ENCODE results near the gene RRM1. TPM values are rescaled to one million over a fixed set of nuclear protein-coding genes. Genes with fewer than 3 reads are reported as not detected.

Gene RRM1
- total and polyA plus RNA-seq, 2 of the 13 experiments (the other 11 are each of a cell fraction or from before 2014, with no cell fraction given) = 17.3 to 108 TPM

GRCh38 chr11:4074266-4074665 lies 20.3 kb upstream of the RRM1 start:
- Histone ChIP-seq H3K36me3 (replicated peaks in 1 of 2; ENCODE audit: control insufficient read depth in 1 of 2, insufficient read depth in 2 of 2, low read length in 2 of 2) (peaks cover 11 to 19% of the 10 kb centered on the region in 2 experiments), H3K27ac (ENCODE audit: extremely low read length, insufficient read depth, low read length) (no peak overlapping the region), H3K4me3 (replicated peaks in 1 of 3; ENCODE audit: insufficient read depth in 1 of 3, low read depth in 2 of 3, low read length in 3 of 3) (no peak overlapping the region), H3K79me2 (ENCODE audit: insufficient read depth, low read length) (no peaks in the 10 kb centered on the region), H2AFZ (ENCODE audit: low read length) (no peak overlapping the region), H4K20me1 (ENCODE audit: insufficient read depth, low read length) (no peaks in the 10 kb centered on the region), H3K4me1 (ENCODE audit: insufficient read depth, low read length) (no peaks in the 10 kb centered on the region), H3K4me2 (ENCODE audit: low read depth, low read length) (no peak overlapping the region), H3K9me3 (ENCODE audit: low read length) (no peaks in the 10 kb centered on the region), H3K27me3 (ENCODE audit: control insufficient read depth in 1 of 2, insufficient read depth in 2 of 2, low read length in 2 of 2) (no peaks in the 10 kb centered on the region), H3K9ac (ENCODE audit: insufficient read depth, low read depth, low read length) (no peak overlapping the region)
- TF ChIP-seq SKI (IDR thresholded peaks at IDR 0.05; ENCODE audit: partially characterized antibody) (no peak), ZUFSP (CRISPR knock-in tag; IDR thresholded peaks at IDR 0.05; ENCODE audit: borderline replicate concordance) (no peak), ZNF484 (CRISPR knock-in tag; IDR thresholded peaks at IDR 0.05; ENCODE audit: borderline replicate concordance, low read depth) (no peak), ZNF556 (CRISPR knock-in tag; IDR thresholded peaks at IDR 0.05; ENCODE audit: borderline replicate concordance) (no peak), TGIF2 (CRISPR knock-in tag; IDR thresholded peaks at IDR 0.05) (no peak), ZNF362 (CRISPR knock-in tag; IDR thresholded peaks at IDR 0.05; ENCODE audit: borderline replicate concordance) (no peak), FOXC1 (CRISPR knock-in tag; IDR thresholded peaks at IDR 0.05; ENCODE audit: borderline replicate concordance) (no peak), ZKSCAN1 (IDR thresholded peaks at IDR 0.05; ENCODE audit: low read length) (no peak), FIP1L1 (IDR thresholded peaks at IDR 0.05; ENCODE audit: borderline replicate concordance, insufficient read depth, low read depth, low read length) (no peak), MTA3 (CRISPR knock-in tag; IDR thresholded peaks at IDR 0.05) (no peak)
- TF ChIP-seq, protein P1, sequence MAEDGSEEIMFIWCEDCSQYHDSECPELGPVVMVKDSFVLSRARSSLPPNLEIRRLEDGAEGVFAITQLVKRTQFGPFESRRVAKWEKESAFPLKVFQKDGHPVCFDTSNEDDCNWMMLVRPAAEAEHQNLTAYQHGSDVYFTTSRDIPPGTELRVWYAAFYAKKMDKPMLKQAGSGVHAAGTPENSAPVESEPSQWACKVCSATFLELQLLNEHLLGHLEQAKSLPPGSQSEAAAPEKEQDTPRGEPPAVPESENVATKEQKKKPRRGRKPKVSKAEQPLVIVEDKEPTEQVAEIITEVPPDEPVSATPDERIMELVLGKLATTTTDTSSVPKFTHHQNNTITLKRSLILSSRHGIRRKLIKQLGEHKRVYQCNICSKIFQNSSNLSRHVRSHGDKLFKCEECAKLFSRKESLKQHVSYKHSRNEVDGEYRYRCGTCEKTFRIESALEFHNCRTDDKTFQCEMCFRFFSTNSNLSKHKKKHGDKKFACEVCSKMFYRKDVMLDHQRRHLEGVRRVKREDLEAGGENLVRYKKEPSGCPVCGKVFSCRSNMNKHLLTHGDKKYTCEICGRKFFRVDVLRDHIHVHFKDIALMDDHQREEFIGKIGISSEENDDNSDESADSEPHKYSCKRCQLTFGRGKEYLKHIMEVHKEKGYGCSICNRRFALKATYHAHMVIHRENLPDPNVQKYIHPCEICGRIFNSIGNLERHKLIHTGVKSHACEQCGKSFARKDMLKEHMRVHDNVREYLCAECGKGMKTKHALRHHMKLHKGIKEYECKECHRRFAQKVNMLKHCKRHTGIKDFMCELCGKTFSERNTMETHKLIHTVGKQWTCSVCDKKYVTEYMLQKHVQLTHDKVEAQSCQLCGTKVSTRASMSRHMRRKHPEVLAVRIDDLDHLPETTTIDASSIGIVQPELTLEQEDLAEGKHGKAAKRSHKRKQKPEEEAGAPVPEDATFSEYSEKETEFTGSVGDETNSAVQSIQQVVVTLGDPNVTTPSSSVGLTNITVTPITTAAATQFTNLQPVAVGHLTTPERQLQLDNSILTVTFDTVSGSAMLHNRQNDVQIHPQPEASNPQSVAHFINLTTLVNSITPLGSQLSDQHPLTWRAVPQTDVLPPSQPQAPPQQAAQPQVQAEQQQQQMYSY (CRISPR knock-in tag; IDR thresholded peaks at IDR 0.05) = no peak
- TF ChIP-seq, protein P2, sequence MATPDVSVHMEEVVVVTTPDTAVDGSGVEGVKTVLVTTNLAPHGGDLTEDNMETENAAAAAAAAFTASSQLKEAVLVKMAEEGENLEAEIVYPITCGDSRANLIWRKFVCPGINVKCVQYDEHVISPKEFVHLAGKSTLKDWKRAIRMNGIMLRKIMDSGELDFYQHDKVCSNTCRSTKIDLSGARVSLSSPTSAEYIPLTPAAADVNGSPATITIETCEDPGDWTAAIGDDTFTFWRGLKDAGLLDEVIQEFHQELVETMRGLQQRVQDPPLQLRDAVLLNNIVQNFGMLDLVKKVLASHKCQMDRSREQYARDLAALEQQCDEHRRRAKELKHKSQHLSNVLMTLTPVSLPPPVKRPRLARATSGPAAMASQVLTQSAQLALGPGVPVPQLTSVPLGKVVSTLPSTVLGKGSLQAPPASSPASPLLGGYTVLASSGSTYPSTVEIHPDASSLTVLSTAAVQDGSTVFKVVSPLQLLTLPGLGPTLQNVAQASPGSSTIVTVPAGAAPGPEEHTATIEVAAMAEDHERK (CRISPR knock-in tag; IDR thresholded peaks at IDR 0.05; ENCODE audit: low read depth) = no peak
- TF ChIP-seq, protein P3, sequence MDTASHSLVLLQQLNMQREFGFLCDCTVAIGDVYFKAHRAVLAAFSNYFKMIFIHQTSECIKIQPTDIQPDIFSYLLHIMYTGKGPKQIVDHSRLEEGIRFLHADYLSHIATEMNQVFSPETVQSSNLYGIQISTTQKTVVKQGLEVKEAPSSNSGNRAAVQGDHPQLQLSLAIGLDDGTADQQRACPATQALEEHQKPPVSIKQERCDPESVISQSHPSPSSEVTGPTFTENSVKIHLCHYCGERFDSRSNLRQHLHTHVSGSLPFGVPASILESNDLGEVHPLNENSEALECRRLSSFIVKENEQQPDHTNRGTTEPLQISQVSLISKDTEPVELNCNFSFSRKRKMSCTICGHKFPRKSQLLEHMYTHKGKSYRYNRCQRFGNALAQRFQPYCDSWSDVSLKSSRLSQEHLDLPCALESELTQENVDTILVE (CRISPR knock-in tag; IDR thresholded peaks at IDR 0.05) = no peak
- CTCF ChIA-PET (ENCODE audit: low intra/inter-chr PET ratio, low total read pairs) = interaction anchor here (2.3 kb wide), 1 partner anchor 226 kb away, joined by 28 read pairs; no protein-coding TSS in a partner anchor
- no TSS peak for BruUV-seq (replicated peaks)
- FAIRE-seq (no peak), DNase-seq (ENCODE audit: low spot score) (no peak), ATAC-seq (no peak)
- intact Hi-C loops (cut with micrococcal nuclease; ENCODE audit: unreplicated experiment) = no loop called here
- 98% methylated on average over 7 of the region's 7 CpGs for WGBS (ENCODE audit: low lambda C conversion rate)
- POLR2A ChIA-PET = interaction anchor here (0.6 kb wide), 1 partner anchor 336 kb away, joined by 3 read pairs; no protein-coding TSS in a partner anchor
- in situ Hi-C loops (cut with HindIII; ENCODE audit: extremely low pct_ligation_motif_present, low pct_unique_long_range_greater_than_20kb) = loop anchor here (5.0 kb wide), 1 partner anchor 227 kb away; no protein-coding TSS in a partner anchor

Data from HepG2 (cell line).